Measurements from ENCODE around the gene ADAM15. TPM values are rescaled to one million over a fixed set of nuclear protein-coding genes. Genes with fewer than 3 reads are reported as not detected.

ADAM15 gene, protein sequence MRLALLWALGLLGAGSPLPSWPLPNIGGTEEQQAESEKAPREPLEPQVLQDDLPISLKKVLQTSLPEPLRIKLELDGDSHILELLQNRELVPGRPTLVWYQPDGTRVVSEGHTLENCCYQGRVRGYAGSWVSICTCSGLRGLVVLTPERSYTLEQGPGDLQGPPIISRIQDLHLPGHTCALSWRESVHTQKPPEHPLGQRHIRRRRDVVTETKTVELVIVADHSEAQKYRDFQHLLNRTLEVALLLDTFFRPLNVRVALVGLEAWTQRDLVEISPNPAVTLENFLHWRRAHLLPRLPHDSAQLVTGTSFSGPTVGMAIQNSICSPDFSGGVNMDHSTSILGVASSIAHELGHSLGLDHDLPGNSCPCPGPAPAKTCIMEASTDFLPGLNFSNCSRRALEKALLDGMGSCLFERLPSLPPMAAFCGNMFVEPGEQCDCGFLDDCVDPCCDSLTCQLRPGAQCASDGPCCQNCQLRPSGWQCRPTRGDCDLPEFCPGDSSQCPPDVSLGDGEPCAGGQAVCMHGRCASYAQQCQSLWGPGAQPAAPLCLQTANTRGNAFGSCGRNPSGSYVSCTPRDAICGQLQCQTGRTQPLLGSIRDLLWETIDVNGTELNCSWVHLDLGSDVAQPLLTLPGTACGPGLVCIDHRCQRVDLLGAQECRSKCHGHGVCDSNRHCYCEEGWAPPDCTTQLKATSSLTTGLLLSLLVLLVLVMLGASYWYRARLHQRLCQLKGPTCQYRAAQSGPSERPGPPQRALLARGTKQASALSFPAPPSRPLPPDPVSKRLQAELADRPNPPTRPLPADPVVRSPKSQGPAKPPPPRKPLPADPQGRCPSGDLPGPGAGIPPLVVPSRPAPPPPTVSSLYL
- total RNA-seq, result 110 and 156 TPM in 2 replicates

DNA sequence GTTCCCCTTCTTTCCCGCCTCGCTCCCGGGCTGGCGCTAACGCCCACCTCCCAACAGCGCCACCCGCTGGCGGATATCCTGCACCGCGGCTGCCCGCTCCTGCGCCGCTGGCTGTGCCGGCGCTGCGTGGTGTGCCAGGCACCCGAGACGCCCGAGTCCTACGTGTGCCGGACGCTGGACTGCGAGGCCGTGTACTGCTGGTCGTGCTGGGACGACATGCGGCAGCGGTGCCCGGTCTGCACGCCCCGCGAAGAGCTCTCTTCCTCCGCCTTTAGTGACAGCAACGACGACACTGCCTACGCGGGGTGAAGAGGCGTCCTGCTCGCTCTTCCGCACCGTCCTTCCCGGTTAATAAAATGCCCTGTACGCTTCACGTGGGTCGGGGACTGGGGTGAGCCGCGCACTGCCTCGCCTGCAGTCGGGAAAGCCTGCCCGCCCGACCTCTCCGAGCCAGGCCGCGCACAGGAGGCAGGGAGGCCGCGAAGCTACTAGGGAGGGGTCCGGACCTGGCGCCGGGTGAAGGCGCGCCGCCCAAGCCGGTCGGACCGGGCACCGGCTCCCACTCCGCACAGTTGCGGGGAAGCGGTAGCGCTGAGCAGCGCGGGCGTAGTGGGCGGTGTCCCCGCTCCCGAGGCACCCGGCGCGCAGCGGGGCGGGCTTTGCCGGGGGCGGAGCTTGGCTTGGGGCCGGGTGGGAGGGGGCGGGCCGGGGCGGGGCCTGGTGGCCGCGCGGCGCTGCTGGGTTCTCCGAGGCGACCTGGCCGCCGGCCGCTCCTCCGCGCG lies at the start of gene ADAM15:
Gene ADAM15, plus strand, starts transcription at position 757 of the 782 bp plus-strand sequence. CDS start 71 bp downstream, outside the sequence.

DNA sequence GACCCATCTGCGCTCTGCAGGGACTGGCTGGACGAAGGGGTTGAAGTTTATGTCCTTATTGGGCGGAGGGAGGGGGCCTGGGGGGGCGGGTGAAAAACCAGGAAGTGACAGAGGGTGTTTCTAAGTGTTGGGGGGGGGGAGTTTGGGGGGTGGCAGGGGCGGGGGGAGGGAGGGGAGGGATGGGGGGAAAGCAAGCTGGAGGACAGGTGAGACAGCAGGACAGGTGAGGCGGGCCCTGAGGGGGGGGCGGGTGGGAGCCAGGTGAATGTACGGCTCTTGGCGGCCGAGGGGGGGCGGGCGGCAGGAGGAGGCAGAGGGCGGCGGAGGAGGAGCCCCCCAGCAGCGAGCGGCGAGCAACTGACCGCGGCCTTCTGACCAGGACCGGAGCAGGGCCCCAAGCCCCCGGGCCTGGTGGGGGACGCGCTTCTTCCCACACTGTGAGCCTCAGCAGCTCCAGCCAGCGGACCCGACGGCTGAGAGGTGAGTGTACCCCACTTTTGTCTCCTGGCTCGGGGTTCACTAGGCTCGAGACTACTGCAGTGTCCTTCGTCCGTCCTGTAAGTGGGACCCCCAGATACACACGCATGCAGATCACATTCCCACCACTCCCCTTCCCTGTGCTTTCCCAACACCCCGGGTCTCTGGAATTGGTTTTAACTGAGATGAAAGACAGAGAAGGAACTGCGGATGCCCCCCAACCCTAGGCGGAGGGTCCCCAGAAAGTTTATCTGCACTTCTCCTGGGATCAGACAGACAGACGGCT lies 48.5 kb upstream of the ADAM15 start, which contains the start of gene ZBTB7B:
Gene ZBTB7B, plus strand, starts transcription at position 339 of the 763 bp plus-strand sequence. CDS start 11,859 bp downstream, outside the sequence.

DNA sequence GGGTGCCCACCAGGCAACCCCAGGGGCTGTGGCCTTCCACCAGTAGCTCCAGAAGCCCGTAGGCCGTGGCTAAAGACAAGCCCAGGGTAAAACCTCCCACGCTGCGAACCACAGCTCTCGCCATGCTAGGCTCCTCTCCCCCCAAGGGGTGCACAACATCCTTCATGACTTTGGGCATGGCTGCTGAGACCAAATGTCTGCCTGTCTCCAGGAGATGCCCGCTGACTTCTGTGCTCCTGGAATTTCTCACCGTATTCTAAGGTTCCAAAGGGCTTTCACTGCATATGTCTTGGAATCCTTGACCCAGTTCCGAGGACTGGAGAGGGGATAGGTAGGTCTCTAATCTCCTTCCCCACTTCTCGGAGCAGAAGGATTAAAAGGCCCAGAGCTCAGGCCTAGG lies 17.6 kb upstream of the ADAM15 start, which contains the start of the genes DCST1 and DCST2:
Gene DCST1, plus strand, starts transcription at position 301 of the 400 bp plus-strand sequence. CDS start 213 bp downstream, outside the sequence.
Gene DCST2, minus strand, starts transcription at position 258 of the 400 bp plus-strand sequence. Its CDS starts 80 bp downstream, at position 178.

DNA sequence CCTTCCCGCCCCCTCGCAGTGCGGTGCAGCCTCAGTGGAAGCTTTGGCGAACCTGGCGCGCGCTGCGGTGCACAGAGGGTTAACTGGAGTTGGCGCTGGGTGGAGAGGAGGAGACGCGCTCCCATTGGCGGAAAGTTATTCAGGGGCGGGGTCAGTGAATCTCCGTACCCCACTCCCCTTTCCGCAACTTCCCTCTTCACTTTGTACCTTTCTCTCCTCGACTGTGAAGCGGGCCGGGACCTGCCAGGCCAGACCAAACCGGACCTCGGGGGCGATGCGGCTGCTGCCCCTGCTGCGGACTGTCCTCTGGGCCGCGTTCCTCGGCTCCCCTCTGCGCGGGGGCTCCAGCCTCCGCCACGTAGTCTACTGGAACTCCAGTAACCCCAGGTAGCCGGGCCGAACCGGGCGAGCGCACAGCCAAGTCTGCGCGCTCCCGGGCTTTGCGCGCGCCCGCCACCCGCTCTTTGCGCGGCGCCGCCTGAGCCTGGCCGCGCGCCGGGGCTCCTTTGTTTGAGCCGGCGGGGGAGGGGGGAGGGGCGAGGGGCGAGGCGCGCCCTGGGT lies 12.5 kb downstream of the ADAM15 start, which contains the start of gene EFNA4:
Gene EFNA4, plus strand, starts transcription at position 191 of the 561 bp plus-strand sequence. Its CDS starts 84 bp downstream, at position 275.

DNA sequence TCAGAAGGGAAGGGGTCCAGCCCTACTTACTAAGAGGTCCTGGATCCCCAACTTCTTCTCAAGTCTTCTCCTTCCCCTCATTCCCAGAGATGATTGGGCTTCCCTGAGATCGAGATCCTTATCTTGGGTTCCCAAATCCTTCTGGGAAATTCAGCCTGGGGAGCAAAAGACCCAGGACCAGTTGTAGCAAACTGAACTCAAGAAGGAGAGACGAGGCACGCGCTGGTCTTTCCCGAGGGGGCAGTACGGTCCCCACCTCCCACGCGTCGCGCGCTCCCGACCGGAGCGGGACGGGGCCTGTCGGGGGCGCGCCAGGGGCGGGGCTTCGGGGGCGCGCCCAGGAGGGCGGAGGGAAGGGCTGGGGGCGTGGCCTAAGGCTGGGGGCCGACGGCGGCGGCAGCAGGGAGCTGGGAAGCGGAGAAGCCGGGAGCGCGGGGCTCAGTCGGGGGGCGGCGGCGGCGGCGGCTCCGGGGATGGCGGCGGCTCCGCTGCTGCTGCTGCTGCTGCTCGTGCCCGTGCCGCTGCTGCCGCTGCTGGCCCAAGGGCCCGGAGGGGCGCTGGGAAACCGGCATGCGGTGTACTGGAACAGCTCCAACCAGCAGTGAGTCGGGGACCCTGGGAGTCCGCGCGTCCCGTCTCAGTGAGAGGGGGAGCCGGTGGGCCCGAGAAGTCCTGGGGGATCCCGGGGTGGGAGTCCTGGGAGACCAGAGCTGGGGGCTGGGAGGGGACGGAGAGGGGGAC lies 27.5 kb downstream of the ADAM15 start, which contains the start of gene EFNA3:
Gene EFNA3, plus strand, starts transcription at position 369 of the 741 bp plus-strand sequence. Its CDS starts 105 bp downstream, at position 474.

Other genes starting within 250 kb of the ADAM15 start
- under 0.01 TPM in 2 replicates for gene KCNN3, start 181.0 kb upstream of the ADAM15 start, total RNA-seq
- 5.0 and 6.3 TPM in 2 replicates for gene PMVK, start 114.6 kb upstream of the ADAM15 start, total RNA-seq
- 48.5 and 97.4 TPM in 2 replicates for gene PBXIP1, start 95.2 kb upstream of the ADAM15 start, total RNA-seq
- gene PYGO2, start 89.5 kb upstream of the ADAM15 start, total RNA-seq, result 21.8 and 22.4 TPM in 2 replicates
- gene SHC1, start 80.6 kb upstream of the ADAM15 start, total RNA-seq, result 138 and 239 TPM in 2 replicates
- 41.0 and 43.2 TPM in 2 replicates for gene CKS1B, start 76.6 kb upstream of the ADAM15 start, total RNA-seq
- 20.0 and 31.0 TPM in 2 replicates for gene FLAD1, start 68.0 kb upstream of the ADAM15 start, total RNA-seq
- gene LENEP, start 57.7 kb upstream of the ADAM15 start, total RNA-seq, result 3.9 TPM in 1 of 2 replicates, not detected in the other
- gene ZBTB7B, start 48.5 kb upstream of the ADAM15 start, total RNA-seq, result 26.3 and 29.4 TPM in 2 replicates
- gene DCST2, start 17.5 kb upstream of the ADAM15 start, total RNA-seq, result 0.43 and 2.4 TPM in 2 replicates
- gene DCST1, start 17.5 kb upstream of the ADAM15 start, total RNA-seq, result 0.22 TPM in 1 of 2 replicates, not detected in the other
- 7.9 and 10.2 TPM in 2 replicates for gene EFNA4, start 12.4 kb downstream of the ADAM15 start, total RNA-seq
- gene EFNA3, start 27.5 kb downstream of the ADAM15 start, total RNA-seq, result 2.0 and 3.5 TPM in 2 replicates
- gene EFNA1, start 76.6 kb downstream of the ADAM15 start, total RNA-seq, result 18.8 and 59.3 TPM in 2 replicates
- 29.8 and 44.9 TPM in 2 replicates for gene SLC50A1, start 84.5 kb downstream of the ADAM15 start, total RNA-seq
- 40.8 and 47.1 TPM in 2 replicates for gene DPM3, start 89.2 kb downstream of the ADAM15 start, total RNA-seq
- 98.0 and 123 TPM in 2 replicates for gene KRTCAP2, start 122.0 kb downstream of the ADAM15 start, total RNA-seq
- gene TRIM46, start 122.5 kb downstream of the ADAM15 start, total RNA-seq, result 1.5 and 1.6 TPM in 2 replicates
- gene THBS3, start 156.6 kb downstream of the ADAM15 start, total RNA-seq, result 226 and 607 TPM in 2 replicates
- gene MTX1, start 157.4 kb downstream of the ADAM15 start, total RNA-seq, result 27.9 and 69.6 TPM in 2 replicates
- gene ENTREP3, start 204.2 kb downstream of the ADAM15 start, total RNA-seq, result 9.0 and 10.7 TPM in 2 replicates
- 25.5 and 63.8 TPM in 2 replicates for gene SCAMP3, start 211.0 kb downstream of the ADAM15 start, total RNA-seq
- gene CLK2, start 222.2 kb downstream of the ADAM15 start, total RNA-seq, result 30.8 and 37.7 TPM in 2 replicates
- gene HCN3, start 226.1 kb downstream of the ADAM15 start, total RNA-seq, result 2.2 and 4.7 TPM in 2 replicates